Epithelial cell of prostate (primary cell): ENCODE measurements around the gene DCN.

Source experiments
- DNase-seq: peaks from one replicate; pipeline ENCODE4 v3.0.0-alpha.2; 2011; ENCODE audit warnings: low read depth, low spot score
- H3K27ac ChIP-seq: fragments of 450-650 bp; 2 replicates; pipeline ENCODE4 v1.5.1; 2017; ENCODE audit warnings: mild to moderate bottlenecking

Gene DCN

GRCh38 chr12:91189516-91189915, 6.9 kb upstream of the DCN start:
- H3K27ac ChIP-seq = no peak overlapping the region
- no peak for DNase-seq

- H3K27ac ChIP-seq = no peak overlapping the region
- no peak for DNase-seq
These were observed 6.2 kb upstream of the DCN start for GRCh38 chr12:91188778-91189177.

GRCh38 chr12:91186156-91186555, 3.5 kb upstream of the DCN start:
- H3K27ac ChIP-seq = no peak overlapping the region
- DNase-seq = no peak

GRCh38 chr12:91185421-91185820, 2.8 kb upstream of the DCN start:
- no peak for DNase-seq

GRCh38 chr12:91183551-91183950, 934 bp upstream of the DCN start:
- H3K27ac ChIP-seq = no peak overlapping the region
- no peak for DNase-seq

More at GRCh38 chr12:91185421-91185820, 2.8 kb upstream of the DCN start:
- H3K27ac ChIP-seq = no peak overlapping the region

GRCh38 chr12:91180582-91181395, 1.8 kb downstream of the DCN start:
- DNase-seq = no peak
- no peak overlapping the region for H3K27ac ChIP-seq

GRCh38 chr12:91179966-91180561, 2.6 kb downstream of the DCN start:
- DNase-seq = no peak
- no peak overlapping the region for H3K27ac ChIP-seq

- DNase-seq = no peak
- H3K27ac ChIP-seq = no peak overlapping the region
These were observed 3.3 kb downstream of the DCN start for GRCh38 chr12:91179315-91179714.

GRCh38 chr12:91178781-91179180, 3.8 kb downstream of the DCN start:
- H3K27ac ChIP-seq = no peak overlapping the region
- no peak for DNase-seq

GRCh38 chr12:91178139-91178561, 4.5 kb downstream of the DCN start:
- no peak for DNase-seq
- no peak overlapping the region for H3K27ac ChIP-seq

- DNase-seq = no peak
- no peak overlapping the region for H3K27ac ChIP-seq
These were observed 5.2 kb downstream of the DCN start for GRCh38 chr12:91177381-91177780.

GRCh38 chr12:91176915-91177314, 5.7 kb downstream of the DCN start:
- no peak overlapping the region for H3K27ac ChIP-seq
- DNase-seq = no peak

GRCh38 chr12:91176358-91176757, 6.3 kb downstream of the DCN start:
- DNase-seq = no peak
- H3K27ac ChIP-seq = no peak overlapping the region

- H3K27ac ChIP-seq = no peak overlapping the region
These were observed 9.5 kb downstream of the DCN start for GRCh38 chr12:91173124-91173523.

GRCh38 chr12:91172096-91172495, 10.5 kb downstream of the DCN start:
- H3K27ac ChIP-seq = no peak overlapping the region
- no peak for DNase-seq

More at GRCh38 chr12:91173124-91173523, 9.5 kb downstream of the DCN start:
- no peak for DNase-seq

GRCh38 chr12:91171476-91171875, 11.1 kb downstream of the DCN start:
- no peak overlapping the region for H3K27ac ChIP-seq
- DNase-seq = no peak

GRCh38 chr12:91163116-91163515, 19.5 kb downstream of the DCN start:
- H3K27ac ChIP-seq = no peak overlapping the region
- DNase-seq = no peak

- H3K27ac ChIP-seq = no peak overlapping the region
- DNase-seq = no peak
These were observed 21.6 kb downstream of the DCN start for GRCh38 chr12:91161009-91161408.

GRCh38 chr12:91155990-91156389, 26.6 kb downstream of the DCN start:
- no peak for DNase-seq
- H3K27ac ChIP-seq = no peak overlapping the region

- DNase-seq = no peak
- no peak overlapping the region for H3K27ac ChIP-seq
These were observed 28.5 kb downstream of the DCN start for GRCh38 chr12:91154131-91154530.

- H3K27ac ChIP-seq = peak overlapping the region; percentile 25
- peak; percentile 72 for DNase-seq
These were observed 38.6 kb downstream of the DCN start for GRCh38 chr12:91144053-91144452.

- no peak for DNase-seq
- H3K27ac ChIP-seq = no peak overlapping the region
These were observed 39.4 kb downstream of the DCN start for GRCh38 chr12:91143206-91143605.
